Adrenal gland (tissue), 12 donors: ENCODE measurements around the gene NSA2. TPM values are rescaled to one million over a fixed set of nuclear protein-coding genes. Genes with fewer than 3 reads are reported as not detected.

Source experiments
- DNase-seq, 7 donors: peaks; one replicate each; pipeline ENCODE4 v3.0.0-alpha.2; 2019 to 2020
- H3K27ac ChIP-seq, 5 donors: fragments of 200-600 bp; sonication (generic) in 4 of 5; 1 replicate in 3 of 5; 2 replicates in 2 of 5; pipeline versions ENCODE4 v1.5.1 to v1.8.0; 2016 to 2020; ENCODE audit warnings: mild to moderate bottlenecking in 1 of 5
- H3K27me3 ChIP-seq: fragments of 200-600 bp; 2 replicates; pipeline ENCODE4 v1.8.0; 2021
- H3K36me3 ChIP-seq, 2 donors: fragments of 200-600 bp; replicated peaks in 1 of 2; 1 replicate in 1 of 2; 2 replicates in 1 of 2; pipeline versions ENCODE4 v1.5.1 to v1.8.0; 2018 to 2022
- H3K4me1 ChIP-seq, 2 donors: fragments of 200-600 bp; replicated peaks in 1 of 2; 1 replicate in 1 of 2; 2 replicates in 1 of 2; pipeline versions ENCODE4 v1.5.1 to v1.8.0; 2018 to 2021
- H3K4me3 ChIP-seq, 4 donors: fragments of 200-600 bp; sonication (generic) in 3 of 4; one replicate each; pipeline ENCODE4 v1.5.1; 2016 to 2018
- H3K9me3 ChIP-seq, 3 donors: fragments of 200-600 bp; sonication (generic) in 1 of 3; replicated peaks in 1 of 3; 1 replicate in 2 of 3; 2 replicates in 1 of 3; pipeline versions ENCODE4 v1.5.1 to v1.8.0; 2016 to 2021
- CTCF ChIP-seq, 6 experiments: fragments of 450-650 bp in 4 of 6; fragments of 200-600 bp in 2 of 6; sonication (generic) in 1 of 6; IDR thresholded peaks; 1 replicate in 5 of 6; 2 replicates in 1 of 6; pipeline versions ENCODE4 v1.5.1 to v1.8.0; 2016 to 2021; ENCODE audit warnings: antibody characterized with exemption in 6 of 6, mild to moderate bottlenecking in 2 of 6, moderate library complexity in 1 of 6
- POLR2A ChIP-seq, 2 donors: fragments of 450-650 bp; IDR thresholded peaks; one replicate each; pipeline ENCODE4 v1.6.1; 2017; ENCODE audit warnings: antibody characterized with exemption in 2 of 2, mild to moderate bottlenecking in 2 of 2, moderate library complexity in 1 of 2
- WGBS, 4 donors: extraction: QIAGEN DNeasy Blood & Tissue Kit in 2 of 4; methylation state at CpG; one replicate each; pipeline versions ENCODE4 v1.1.5 to v1.1.7; 2013 to 2017; 5-methylcytosine and 5-hydroxymethylcytosine counted together
- intact Hi-C, 2 donors: fragments of 100-400 bp; cut with DNase I; formaldehyde crosslinking; loops; one replicate each; pipeline versions ENCODE4 v1.14.1 to v1.15.0; 2022 to 2023
- polyA plus RNA-seq, 3 donors: library from polyadenylated mRNA; stranded (reverse); fragments of 200-250 nt in 2 of 3; fragments of 350-450 nt in 1 of 3; fragmentation: Illumina TruSeq in 1 of 3; extraction: RNeasy Lipid Tissue Mini Kit (QIAGEN cat#74804) in 1 of 3; gene quantifications; one replicate each; pipeline ENCODE4 v1.2.3, GENCODE V29; 2013 to 2014
- total RNA-seq, 9 donors: library from RNA; depleted of rRNA in 4 of 9; stranded (reverse); fragments of >200 nt in 4 of 9; fragments of 120-200 nt in 1 of 9; fragmentation: NEBNext Ultra II Directional in 1 of 9; extraction: Animal tissue kit (Norgen Biotek cat#: 25700) in 1 of 9; gene quantifications; one replicate each; pipeline versions ENCODE4 v1.1.0 to v1.2.4, GENCODE V29; 2013 to 2023
- donor health status: healthy with polysubstance abuse.
- donor health status: Bipolar disorder and iron deficiency.
- donor health status: DM: yes; HTN: yes; CAD: no.
- donor health status: DM: no; HTN: no; CAD: no.
- donor health status: DM: no; HTN: no; CAD: no.
- donor health status: DM: yes; HTN: yes; CAD: no.

The NSA2 gene
- total and polyA plus RNA-seq, 12 donors = 52.7 to 353 (median 78.4) TPM

- Histone ChIP-seq H3K4me3 (no peak overlapping the region), H3K9me3 (no peaks in the 10 kb centered on the region), H3K36me3 (peaks cover 0 to 3% of the 10 kb centered on the region in 2 donors), H3K27ac (no peak overlapping the region), H3K4me1 (no peaks in the 10 kb centered on the region), H3K27me3 (no peaks in the 10 kb centered on the region)
- DNase-seq = no peak
- TF ChIP-seq POLR2A (IDR thresholded peaks at IDR 0.05) (no peak), CTCF (IDR thresholded peaks at IDR 0.05) (no peak)
- intact Hi-C loops = no loop called here
- WGBS, 4 donors = 19 to 23% (median 22%) methylated on average over 1 of the region's 1 CpG
These were observed 34.9 kb downstream of the NSA2 start for GRCh38 chr5:74801941-74802340.

- Histone ChIP-seq H3K4me1 (no peaks in the 10 kb centered on the region), H3K36me3 (no peaks in the 10 kb centered on the region), H3K27ac (no peak overlapping the region), H3K4me3 (no peak overlapping the region), H3K9me3 (no peaks in the 10 kb centered on the region), H3K27me3 (no peaks in the 10 kb centered on the region)
- DNase-seq = no peak
- intact Hi-C loops = no loop called here
- no peak for TF ChIP-seq POLR2A (IDR thresholded peaks at IDR 0.05)
- no peak for TF ChIP-seq CTCF (IDR thresholded peaks at IDR 0.05)
- 84 to 97% (median 95%) methylated on average over 4 of the region's 4 CpGs for WGBS, 4 donors
These were observed 43.9 kb downstream of the NSA2 start for GRCh38 chr5:74810915-74811314.

DNA sequence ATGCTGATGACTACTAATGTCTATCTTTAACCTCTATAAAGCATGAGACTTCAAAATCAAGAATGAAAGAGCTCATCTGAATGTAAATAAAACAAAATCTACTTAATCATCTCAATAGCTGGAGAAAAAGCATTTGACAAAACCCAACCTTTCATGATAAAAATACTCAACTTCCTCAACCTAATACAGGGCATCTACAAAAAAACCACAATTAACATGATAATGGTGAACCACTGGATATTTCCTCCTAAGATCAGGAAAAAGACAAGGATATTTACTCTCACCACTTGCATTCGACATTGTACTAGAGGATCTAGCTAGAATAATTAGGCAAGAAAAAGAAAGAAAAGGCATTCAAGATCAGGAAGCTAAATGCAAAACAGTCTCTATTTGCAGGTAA is 49.8 kb downstream of the NSA2 start:
- H3K4me3 ChIP-seq = no peak overlapping the region
- no peaks in the 10 kb centered on the region for H3K4me1 ChIP-seq
- TF ChIP-seq POLR2A (IDR thresholded peaks at IDR 0.05) (no peak), CTCF (IDR thresholded peaks at IDR 0.05) (no peak)
- no peak for DNase-seq
- H3K27me3 ChIP-seq = no peaks in the 10 kb centered on the region
- H3K36me3 ChIP-seq = no peaks in the 10 kb centered on the region
- no peak overlapping the region for H3K27ac ChIP-seq
- H3K9me3 ChIP-seq = no peaks in the 10 kb centered on the region
- intact Hi-C loops = no loop called here
- WGBS, 4 donors = 60 to 67% (median 63%) methylated on average over 1 of the region's 1 CpG

- Histone ChIP-seq H3K27ac (no peak overlapping the region), H3K4me1 (no peaks in the 10 kb centered on the region), H3K36me3 (no peaks in the 10 kb centered on the region), H3K9me3 (no peaks in the 10 kb centered on the region), H3K27me3 (no peaks in the 10 kb centered on the region), H3K4me3 (no peak overlapping the region)
- 83 to 99% (median 93%) methylated on average over 1 of the region's 1 CpG for WGBS, 4 donors
- TF ChIP-seq CTCF (IDR thresholded peaks at IDR 0.05) = no peak
- no peak for TF ChIP-seq POLR2A (IDR thresholded peaks at IDR 0.05)
- DNase-seq = no peak
- intact Hi-C loops = no loop called here
These were observed 55.2 kb downstream of the NSA2 start for GRCh38 chr5:74822288-74822687.
